ENCODE results near the gene AHNAK2. TPM values are rescaled to one million over a fixed set of nuclear protein-coding genes. Genes with fewer than 3 reads are reported as not detected.

The AHNAK2 gene
- total and polyA plus RNA-seq, 2 of the 13 experiments (the other 11 are each of a cell fraction or from before 2014, with no cell fraction given), result 0.11 to 0.18 TPM

- Histone ChIP-seq H3K4me2 (ENCODE audit: low read depth, low read length) (no peak overlapping the region), H3K27me3 (ENCODE audit: control insufficient read depth in 1 of 2, insufficient read depth in 2 of 2, low read length in 2 of 2) (peaks cover 25 to 67% of the 10 kb centered on the region in 2 experiments; a peak in 4 of 5 replicates), H3K4me3 (replicated peaks in 1 of 3; ENCODE audit: insufficient read depth in 1 of 3, low read depth in 2 of 3, low read length in 3 of 3) (no peak overlapping the region), H4K20me1 (ENCODE audit: insufficient read depth, low read length) (no peaks in the 10 kb centered on the region), H3K9me3 (ENCODE audit: low read length) (no peaks in the 10 kb centered on the region), H3K36me3 (replicated peaks in 1 of 2; ENCODE audit: control insufficient read depth in 1 of 2, insufficient read depth in 2 of 2, low read length in 2 of 2) (no peaks in the 10 kb centered on the region), H3K79me2 (ENCODE audit: insufficient read depth, low read length) (no peaks in the 10 kb centered on the region), H3K27ac (ENCODE audit: extremely low read length, insufficient read depth, low read length) (no peak overlapping the region), H3K4me1 (ENCODE audit: insufficient read depth, low read length) (no peaks in the 10 kb centered on the region), H3K9ac (ENCODE audit: insufficient read depth, low read depth, low read length) (no peak overlapping the region), H2AFZ (ENCODE audit: low read length) (no peak overlapping the region)
- FAIRE-seq (no peak), DNase-seq (ENCODE audit: low spot score) (no peak), ATAC-seq (no peak)
- intact Hi-C loops (cut with micrococcal nuclease; ENCODE audit: unreplicated experiment) (no loop called here), in situ Hi-C loops (cut with HindIII; ENCODE audit: extremely low pct_ligation_motif_present, low pct_unique_long_range_greater_than_20kb) (no loop called here)
- CTCF ChIA-PET (ENCODE audit: low intra/inter-chr PET ratio, low total read pairs), result no interaction called here
- WGBS (ENCODE audit: low lambda C conversion rate), result no CpG with 5 or more reads among the region's 10 CpGs
- TF ChIP-seq ZNF441 (CRISPR knock-in tag; IDR thresholded peaks at IDR 0.05; ENCODE audit: borderline replicate concordance) (no peak), ZNF768 (CRISPR knock-in tag; IDR thresholded peaks at IDR 0.05) (no peak), HHEX (CRISPR knock-in tag; IDR thresholded peaks at IDR 0.05) (no peak), MED13 (CRISPR knock-in tag; IDR thresholded peaks at IDR 0.05) (no peak), FOSL2 (CRISPR knock-in tag; IDR thresholded peaks at IDR 0.05) (no peak), ZNF615 (CRISPR knock-in tag; IDR thresholded peaks at IDR 0.05; ENCODE audit: borderline replicate concordance) (no peak), HNF1A (IDR thresholded peaks at IDR 0.05; ENCODE audit: low read depth) (no peak), HNF1A (CRISPR knock-in tag; IDR thresholded peaks at IDR 0.05; ENCODE audit: borderline replicate concordance) (no peak), TCF7L2 (IDR thresholded peaks at IDR 0.05; ENCODE audit: low read depth, low read length) (no peak), SYNCRIP (IDR thresholded peaks at IDR 0.05; ENCODE audit: insufficient read depth, low read depth, low read length) (no peak), ARNT (IDR thresholded peaks at IDR 0.05) (no peak), NFE2L2 (IDR thresholded peaks at IDR 0.05; ENCODE audit: low read length) (no peak), CBX2 (IDR thresholded peaks at IDR 0.05; ENCODE audit: low read depth, low read length) (no peak), CBX2 (CRISPR knock-in tag; IDR thresholded peaks at IDR 0.05; ENCODE audit: low read depth) (no peak)
- POLR2A ChIA-PET, result no interaction called here
- no TSS peak for BruUV-seq (replicated peaks)
Measured at GRCh38 chr14:104927432-104927816, 50.8 kb downstream of the AHNAK2 start.
